Stimulated activated CD4-positive, alpha-beta T cell treated with anti-CD3 and anti-CD28 coated beads, Interleukin-15, amount 100 ng/mL, for 1 hour (primary cell): ENCODE data around the gene FABP3.

Source experiments
- DNase-seq, 2 donors: peaks; one replicate each; pipeline ENCODE4 v3.0.0-alpha.2; 2020; ENCODE audit warnings: low read depth in 1 of 2, low spot score in 1 of 2

Gene FABP3

DNA sequence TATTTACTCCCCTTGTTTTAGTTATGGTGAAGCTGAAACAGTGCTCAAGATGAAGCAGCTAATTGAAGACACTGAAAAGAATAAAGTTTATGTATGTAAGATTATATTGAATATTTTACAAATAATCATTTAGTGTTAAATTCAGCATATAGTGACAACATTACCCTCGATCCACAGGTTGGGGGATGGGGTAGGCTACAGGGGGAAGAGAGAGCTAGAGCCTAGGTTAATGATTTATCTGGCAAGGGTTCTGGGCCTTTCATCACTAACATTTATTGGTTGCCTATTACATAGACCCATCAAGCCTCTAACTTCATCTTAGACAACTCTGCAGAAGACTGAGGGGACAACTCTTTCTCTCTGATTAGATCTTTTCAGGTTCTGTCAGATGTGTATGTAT lies 54.7 kb downstream of the FABP3 start:
- DNase-seq, result no peak

DNA sequence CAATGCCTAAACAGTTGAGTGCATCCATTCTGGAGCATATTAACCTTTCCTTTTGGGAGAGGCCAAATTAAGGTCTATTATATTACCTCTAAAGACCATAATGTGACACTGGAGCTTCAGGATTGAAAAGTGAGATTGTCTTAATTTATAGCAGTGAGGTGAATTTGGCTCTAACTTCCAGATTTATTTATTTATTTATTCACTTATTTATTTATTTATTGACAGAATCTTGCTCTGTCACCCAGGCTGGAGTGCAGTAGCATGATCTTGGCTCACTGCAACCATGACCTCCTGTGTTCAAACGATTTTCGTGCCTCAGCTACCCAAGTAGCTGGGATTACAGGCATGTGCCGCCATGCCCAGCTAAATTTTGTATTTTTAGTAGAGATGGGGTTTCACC lies 57.0 kb downstream of the FABP3 start:
- no peak for DNase-seq
